Caco-2 (cell line): ENCODE measurements around the gene PRKAR1B. TPM values are rescaled to one million over a fixed set of nuclear protein-coding genes. Genes with fewer than 3 reads are reported as not detected.

Source experiments
- BruUV-seq: library from RNA; stranded (reverse); fragments of 400-500 nt; replicated peaks from 2 replicates; lab custom pipeline; 2021; lab: Mats Ljungman, UMichigan
- CTCF ChIA-PET: fragments of 300-600 bp; sonication (Branson Sonifier 250); formaldehyde crosslinking; loops from one replicate; lab custom pipeline; 2022; ENCODE audit warnings: antibody characterized with exemption; lab: Charles Lee
- POLR2A ChIA-PET: fragments of 300-600 bp; sonication (Branson Sonifier 250); formaldehyde crosslinking; loops from one replicate; lab custom pipeline; 2022; ENCODE audit warnings: antibody characterized with exemption; lab: Charles Lee
- DNase-seq, 2 experiments: peaks; one replicate each; pipeline versions ENCODE4 v3.0.0 to v3.0.0-alpha.2; 2020 to 2022
- H3K27me3 ChIP-seq: replicated peaks from 2 replicates; pipeline ENCODE4 v1.6.0; 2011; ENCODE audit warnings: low read length; ENCODE audit not compliant: control insufficient read depth, insufficient read depth
- H3K36me3 ChIP-seq: 2 replicates; pipeline ENCODE4 v1.5.1; 2011; ENCODE audit warnings: low read length; ENCODE audit not compliant: control insufficient read depth, insufficient read depth
- H3K4me1 ChIP-seq: fragments of 250-450 bp; sonication (Bioruptor Pico); 2 replicates; pipeline ENCODE4 v1.5.1; 2020; ENCODE audit warnings: mild to moderate bottlenecking
- H3K4me3 ChIP-seq: 2 replicates; pipeline ENCODE4 v1.5.1; 2011; ENCODE audit warnings: low read depth, mild to moderate bottlenecking, control low read depth, low read length
- H3K9me3 ChIP-seq: fragments of 250-450 bp; sonication (Bioruptor Pico); 2 replicates; pipeline ENCODE4 v1.5.1; 2020; ENCODE audit warnings: mild to moderate bottlenecking, moderate library complexity
- H3K27ac Mint-ChIP-seq: one replicate; pipeline ENCODE4 v1.8.0; 2022; ENCODE audit warnings: mixed read lengths; ENCODE audit not compliant: unreplicated experiment
- H3K27me3 Mint-ChIP-seq: one replicate; pipeline ENCODE4 v1.8.0; 2022; ENCODE audit warnings: mixed read lengths; ENCODE audit not compliant: insufficient read depth, unreplicated experiment
- H3K36me3 Mint-ChIP-seq: one replicate; pipeline ENCODE4 v1.8.0; 2022; ENCODE audit warnings: mild to moderate bottlenecking, mixed read lengths; ENCODE audit not compliant: insufficient read depth, unreplicated experiment
- H3K4me1 Mint-ChIP-seq: one replicate; pipeline ENCODE4 v1.8.0; 2022; ENCODE audit warnings: low read depth, mixed read lengths; ENCODE audit not compliant: unreplicated experiment
- H3K4me3 Mint-ChIP-seq: one replicate; pipeline ENCODE4 v1.8.0; 2022; ENCODE audit warnings: mild to moderate bottlenecking, moderate library complexity, mixed read lengths; ENCODE audit not compliant: unreplicated experiment
- H3K9me3 Mint-ChIP-seq: one replicate; pipeline ENCODE4 v1.8.0; 2022; ENCODE audit warnings: mixed read lengths; ENCODE audit not compliant: unreplicated experiment
- intact Hi-C: fragments of 100-400 bp; cut with micrococcal nuclease; formaldehyde crosslinking; loops from one replicate; pipeline ENCODE4 v1.10.0; 2022; ENCODE audit not compliant: unreplicated experiment
- total RNA-seq: library from RNA; stranded (reverse); gene quantifications from 2 replicates; pipeline ENCODE4 v1.2.3, GENCODE V29; 2022
- TF ChIP-seq, protein P1 (sequence below), 2 experiments: fragments of 200-600 bp in 1 of 2; IDR thresholded peaks; 1 replicate in 1 of 2; 2 replicates in 1 of 2; pipeline versions ENCODE4 v1.5.1 to v1.8.0; 2011 to 2022; ENCODE audit warnings: antibody characterized with exemption in 1 of 2, control low read depth in 1 of 2, inconsistent platforms in 1 of 2, low read depth in 1 of 2, low read length in 1 of 2, mild to moderate bottlenecking in 1 of 2, moderate library complexity in 1 of 2; ENCODE audit not compliant: insufficient read depth in 1 of 2, severe bottlenecking in 1 of 2, unreplicated experiment in 1 of 2

The PRKAR1B gene
- total RNA-seq, 1 experiment from 2014 or later: 56.6 TPM

DNA sequence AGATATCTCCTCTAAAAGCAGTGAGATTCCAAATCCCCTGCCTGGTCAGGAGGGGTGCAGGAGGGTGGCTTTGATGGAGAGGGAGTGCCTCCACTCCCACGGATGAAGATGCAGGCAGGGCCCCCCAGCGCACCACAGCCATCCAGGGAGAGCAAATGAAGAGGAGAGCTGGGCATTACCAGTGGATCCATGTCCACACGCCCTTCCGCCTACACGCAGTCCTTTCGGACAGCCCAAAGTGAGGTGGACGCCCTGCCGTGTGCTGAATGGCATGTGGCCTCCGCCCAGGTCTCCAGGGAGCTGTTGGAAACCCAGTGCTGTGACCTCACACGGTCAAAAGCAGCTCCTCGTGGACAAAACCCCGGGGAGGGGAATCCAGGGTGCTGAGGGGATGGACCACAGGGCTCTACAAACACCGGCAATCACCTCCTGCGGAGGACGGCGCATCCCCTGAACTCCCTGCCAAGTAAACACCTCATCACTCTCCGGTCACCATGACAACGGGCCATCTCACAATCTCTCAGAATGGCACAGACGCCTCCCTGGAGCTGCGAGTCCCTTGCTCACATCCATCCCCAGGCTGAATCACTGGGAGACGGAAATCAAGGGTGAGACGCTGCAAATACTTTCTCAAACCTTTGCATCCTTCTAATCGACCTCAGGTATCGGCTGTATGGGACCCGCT is 35.6 kb downstream of the PRKAR1B start:
- Histone ChIP-seq H3K9me3 (peaks cover 7% of the 10 kb centered on the region), H3K4me1 (no peaks in the 10 kb centered on the region), H3K27me3 (no peaks in the 10 kb centered on the region), H3K4me3 (no peak overlapping the region), H3K36me3 (peaks cover 2% of the 10 kb centered on the region; the same call in 1 of the 2 replicates)
- no peaks in the 10 kb centered on the region for H3K4me1 Mint-ChIP-seq
- intact Hi-C loops: no loop called here
- ChIA-PET CTCF (no interaction called here), POLR2A (no interaction called here)
- peaks cover 37% of the 10 kb centered on the region for H3K9me3 Mint-ChIP-seq
- TF ChIP-seq, protein P1, sequence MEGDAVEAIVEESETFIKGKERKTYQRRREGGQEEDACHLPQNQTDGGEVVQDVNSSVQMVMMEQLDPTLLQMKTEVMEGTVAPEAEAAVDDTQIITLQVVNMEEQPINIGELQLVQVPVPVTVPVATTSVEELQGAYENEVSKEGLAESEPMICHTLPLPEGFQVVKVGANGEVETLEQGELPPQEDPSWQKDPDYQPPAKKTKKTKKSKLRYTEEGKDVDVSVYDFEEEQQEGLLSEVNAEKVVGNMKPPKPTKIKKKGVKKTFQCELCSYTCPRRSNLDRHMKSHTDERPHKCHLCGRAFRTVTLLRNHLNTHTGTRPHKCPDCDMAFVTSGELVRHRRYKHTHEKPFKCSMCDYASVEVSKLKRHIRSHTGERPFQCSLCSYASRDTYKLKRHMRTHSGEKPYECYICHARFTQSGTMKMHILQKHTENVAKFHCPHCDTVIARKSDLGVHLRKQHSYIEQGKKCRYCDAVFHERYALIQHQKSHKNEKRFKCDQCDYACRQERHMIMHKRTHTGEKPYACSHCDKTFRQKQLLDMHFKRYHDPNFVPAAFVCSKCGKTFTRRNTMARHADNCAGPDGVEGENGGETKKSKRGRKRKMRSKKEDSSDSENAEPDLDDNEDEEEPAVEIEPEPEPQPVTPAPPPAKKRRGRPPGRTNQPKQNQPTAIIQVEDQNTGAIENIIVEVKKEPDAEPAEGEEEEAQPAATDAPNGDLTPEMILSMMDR (IDR thresholded peaks at IDR 0.05; ENCODE audit: insufficient read depth in 1 of 2, low read depth in 1 of 2, low read length in 1 of 2, severe bottlenecking in 1 of 2, unreplicated experiment in 1 of 2): no peak
- no peak overlapping the region for H3K4me3 Mint-ChIP-seq
- H3K36me3 Mint-ChIP-seq: peaks cover 60% of the 10 kb centered on the region
- H3K27ac Mint-ChIP-seq: no peak overlapping the region
- no TSS peak for BruUV-seq
- DNase-seq: peak in 1 of 2 experiments; percentile 30
- H3K27me3 Mint-ChIP-seq: no peaks in the 10 kb centered on the region

DNA sequence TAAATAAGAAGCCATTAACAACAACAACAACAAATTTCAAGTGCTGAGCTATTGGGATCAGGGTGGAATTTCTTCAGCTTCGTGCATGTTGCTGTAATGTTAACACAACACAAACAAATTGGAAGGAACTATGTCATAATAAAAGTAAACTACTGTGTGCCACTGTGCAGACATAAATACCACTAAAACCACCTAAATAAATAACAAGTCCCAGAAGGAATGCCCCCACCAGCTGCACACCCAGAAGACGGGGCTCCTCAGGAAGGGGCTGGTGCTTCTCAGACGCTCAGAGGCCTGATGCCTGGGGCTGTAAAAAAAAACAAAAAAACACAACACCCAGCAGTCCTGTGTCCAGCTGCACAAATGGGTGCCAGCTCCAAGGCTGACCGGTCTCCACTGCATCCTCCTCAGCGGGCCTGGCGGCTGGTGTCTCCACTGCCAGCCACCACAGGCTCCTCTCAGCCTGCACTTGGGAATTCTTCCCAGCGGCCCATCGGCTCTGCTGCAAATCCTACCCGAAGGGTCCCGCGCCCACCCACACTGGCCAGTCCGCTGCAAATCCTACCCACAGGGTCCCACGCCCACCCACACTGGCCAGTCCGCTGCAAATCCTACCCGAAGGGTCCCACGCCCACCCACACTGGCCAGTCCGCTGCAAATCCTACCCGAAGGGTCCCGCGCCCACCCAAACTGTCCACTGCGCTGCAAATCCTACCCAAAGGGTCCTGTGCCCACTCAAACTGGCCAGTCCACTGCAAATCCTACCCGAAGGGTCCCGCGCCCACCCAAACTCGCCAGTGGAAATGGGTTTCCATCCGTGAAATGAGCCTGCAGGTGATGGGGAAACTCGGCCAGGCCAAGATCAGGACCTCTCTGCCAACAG is 36.4 kb downstream of the PRKAR1B start:
- Mint-ChIP-seq H3K4me1 (no peaks in the 10 kb centered on the region), H3K9me3 (peaks cover 43% of the 10 kb centered on the region), H3K4me3 (no peak overlapping the region), H3K27me3 (no peaks in the 10 kb centered on the region), H3K27ac (no peak overlapping the region), H3K36me3 (peaks cover 63% of the 10 kb centered on the region)
- TF ChIP-seq, protein P1 (IDR thresholded peaks at IDR 0.05; ENCODE audit: insufficient read depth in 1 of 2, low read depth in 1 of 2, low read length in 1 of 2, severe bottlenecking in 1 of 2, unreplicated experiment in 1 of 2): no peak
- Histone ChIP-seq H3K9me3 (peaks cover 12% of the 10 kb centered on the region), H3K27me3 (no peaks in the 10 kb centered on the region), H3K4me1 (no peaks in the 10 kb centered on the region), H3K4me3 (no peak overlapping the region), H3K36me3 (peaks cover 2% of the 10 kb centered on the region; the same call in 1 of the 2 replicates)
- peak in 1 of 2 experiments; percentile 29 for DNase-seq
- intact Hi-C loops: no loop called here
- ChIA-PET POLR2A (no interaction called here), CTCF (no interaction called here)
- no TSS peak for BruUV-seq

DNA sequence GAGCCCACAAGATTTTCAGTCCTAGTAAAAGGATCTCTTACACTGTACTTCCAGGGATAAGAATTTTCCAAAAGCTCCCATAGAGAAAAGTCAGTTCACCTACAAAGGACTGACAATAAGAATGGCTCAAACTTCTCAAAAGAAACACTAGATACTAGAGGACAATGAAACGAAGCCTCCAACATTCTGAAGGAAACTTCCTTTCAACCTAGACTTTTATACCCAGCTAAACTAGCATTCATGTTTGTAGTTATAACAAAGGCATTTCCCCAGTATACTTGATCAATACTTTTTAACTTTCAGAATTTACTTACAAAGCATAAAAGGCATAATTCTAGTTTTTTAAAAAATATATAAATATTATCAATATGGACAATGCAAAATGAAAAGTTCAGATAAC is 41.5 kb downstream of the PRKAR1B start:
- BruUV-seq: no TSS peak
- H3K9me3 ChIP-seq: peaks cover 22% of the 10 kb centered on the region
- H3K36me3 ChIP-seq: peaks cover 5% of the 10 kb centered on the region; the same call in 1 of the 2 replicates
- Mint-ChIP-seq H3K4me1 (no peaks in the 10 kb centered on the region), H3K4me3 (no peak overlapping the region), H3K9me3 (peaks cover 41% of the 10 kb centered on the region), H3K27me3 (no peaks in the 10 kb centered on the region), H3K27ac (no peak overlapping the region), H3K36me3 (peaks cover 45% of the 10 kb centered on the region)
- ChIA-PET CTCF (no interaction called here), POLR2A (no interaction called here)
- no peaks in the 10 kb centered on the region for H3K4me1 ChIP-seq
- TF ChIP-seq, protein P1 (IDR thresholded peaks at IDR 0.05; ENCODE audit: insufficient read depth in 1 of 2, low read depth in 1 of 2, low read length in 1 of 2, severe bottlenecking in 1 of 2, unreplicated experiment in 1 of 2): no peak
- intact Hi-C loops: no loop called here
- H3K27me3 ChIP-seq: no peaks in the 10 kb centered on the region
- no peak for DNase-seq
- no peak overlapping the region for H3K4me3 ChIP-seq
